ENCODE results near the gene MITD1. TPM values are rescaled to one million over a fixed set of nuclear protein-coding genes. Genes with fewer than 3 reads are reported as not detected.
A peak's percentile ranks its signal among the peaks of the same experiment; 100 is the strongest.

MITD1 gene
- total and polyA plus RNA-seq, 2 of the 13 experiments (the other 11 are each of a cell fraction or from before 2014, with no cell fraction given) = 17.8 to 43.7 TPM

- Histone ChIP-seq H3K27me3 (ENCODE audit: control insufficient read depth in 1 of 2, insufficient read depth in 2 of 2, low read length in 2 of 2) (no peaks in the 10 kb centered on the region; a peak in 1 of 5 replicates), H3K9ac (ENCODE audit: insufficient read depth, low read depth, low read length) (peak within 1 kb of the TSS; percentile 89), H3K27ac (ENCODE audit: extremely low read length, insufficient read depth, low read length) (peak within 1 kb of the TSS; percentile 79), H3K4me3 (replicated peaks in 1 of 3; ENCODE audit: insufficient read depth in 1 of 3, low read depth in 2 of 3, low read length in 3 of 3) (peak within 1 kb of the TSS; percentile 80 to 90 (median 85)), H4K20me1 (ENCODE audit: insufficient read depth, low read length) (no peaks in the 10 kb centered on the region), H2AFZ (ENCODE audit: low read length) (peak within 1 kb of the TSS; percentile 73), H3K4me1 (ENCODE audit: insufficient read depth, low read length) (peaks cover 44% of the 10 kb centered on the region), H3K4me2 (ENCODE audit: low read depth, low read length) (peak within 1 kb of the TSS; percentile 97), H3K79me2 (ENCODE audit: insufficient read depth, low read length) (peaks cover 18% of the 10 kb centered on the region), H3K36me3 (replicated peaks in 1 of 2; ENCODE audit: control insufficient read depth in 1 of 2, insufficient read depth in 2 of 2, low read length in 2 of 2) (peaks cover 0 to 5% of the 10 kb centered on the region in 2 experiments; a peak in 3 of 5 replicates), H3K9me3 (ENCODE audit: low read length) (no peaks in the 10 kb centered on the region)
- DNase-seq (ENCODE audit: low spot score) (peak; percentile 93), FAIRE-seq (peak; percentile 70), ATAC-seq (peak; percentile 97)
- under 1% methylated on average over 58 of the region's 70 CpGs for WGBS (ENCODE audit: low lambda C conversion rate)
- in situ Hi-C loops (cut with HindIII; ENCODE audit: extremely low pct_ligation_motif_present, low pct_unique_long_range_greater_than_20kb) = no loop called here
- ChIA-PET CTCF (ENCODE audit: low intra/inter-chr PET ratio, low total read pairs) (no interaction called here), POLR2A (interaction anchor here (0.6 to 4.9 kb wide), 19 partner anchors 9 to 375 kb away, joined by 3 to 140 read pairs (median 4); partner anchors contain the start of genes C2orf15, EIF5B, MITD1 and MRPL30)
- intact Hi-C loops (cut with micrococcal nuclease; ENCODE audit: unreplicated experiment) = loop anchor here (1.0 to 2.0 kb wide), 2 partner anchors 14 to 26 kb away; partner anchors contain the start of genes C2orf15, MITD1 and MRPL30
- BruUV-seq (replicated peaks) = TSS peak; percentile 85
- TF ChIP-seq NPAS2 (CRISPR knock-in tag; IDR thresholded peaks at IDR 0.05; ENCODE audit: borderline replicate concordance) (0 out of 2 replicates have a peak, but pooled peaks have one; percentile 75), FUBP1 (CRISPR knock-in tag; IDR thresholded peaks at IDR 0.05; ENCODE audit: borderline replicate concordance) (no peak; the same call in 1 of the 2 replicates), CBX5 (CRISPR knock-in tag; IDR thresholded peaks at IDR 0.05; ENCODE audit: borderline replicate concordance) (peak; percentile 96; the same call in 1 of the 2 replicates), MAX (IDR thresholded peaks at IDR 0.05) (peak; percentile 99), ZNF138 (CRISPR knock-in tag; IDR thresholded peaks at IDR 0.05; ENCODE audit: low read depth) (peak; percentile 99), ZNF660 (CRISPR knock-in tag; IDR thresholded peaks at IDR 0.05; ENCODE audit: borderline replicate concordance, low read depth) (peak; percentile 69; the same call in 1 of the 2 replicates), ZNF20 (CRISPR knock-in tag; IDR thresholded peaks at IDR 0.05) (no peak), ZNF839 (CRISPR knock-in tag; IDR thresholded peaks at IDR 0.05; ENCODE audit: borderline replicate concordance) (peak; percentile 90; the same call in 1 of the 2 replicates), FOXO1 (CRISPR knock-in tag; IDR thresholded peaks at IDR 0.05) (no peak; the same call in 1 of the 2 replicates), RXRB (CRISPR knock-in tag; IDR thresholded peaks at IDR 0.05; ENCODE audit: borderline replicate concordance) (peak; percentile 79), ZNF235 (CRISPR knock-in tag; IDR thresholded peaks at IDR 0.05; ENCODE audit: borderline replicate concordance) (no peak), NFE2L2 (IDR thresholded peaks at IDR 0.05; ENCODE audit: low read length) (no peak), FOXP4 (CRISPR knock-in tag; IDR thresholded peaks at IDR 0.05) (peak; percentile 82; the same call in 1 of the 2 replicates), ZNF281 (CRISPR knock-in tag; IDR thresholded peaks at IDR 0.05; ENCODE audit: borderline replicate concordance) (0 out of 2 replicates have a peak, but pooled peaks have one; percentile 13), ZNF672 (CRISPR knock-in tag; IDR thresholded peaks at IDR 0.05) (no peak)
Measured at GRCh38 chr2:99154643-99155536, 26.0 kb downstream of the MITD1 start, which contains the start of the genes LIPT1 and TSGA10. Gene LIPT1, plus strand, starts transcription at chr2:99154967. Its CDS starts 6,991 bp downstream, at chr2:99161958. Gene TSGA10, minus strand, starts transcription at chr2:99154942. Its CDS starts 45,503 bp downstream, at chr2:99109439.

Data from HepG2 (cell line).